ENCODE data around the gene PDE8A. TPM values are rescaled to one million over a fixed set of nuclear protein-coding genes. Genes with fewer than 3 reads are reported as not detected.
"Not testable (repeated sequence)": the region's sequence is repeated elsewhere in the genome, so short reads cannot be mapped to it uniquely, and the experiment has no call there.

The PDE8A gene
- total RNA-seq, 6 experiments from 2014 or later: 14.3 to 18.6 (median 16.6) TPM

DNA sequence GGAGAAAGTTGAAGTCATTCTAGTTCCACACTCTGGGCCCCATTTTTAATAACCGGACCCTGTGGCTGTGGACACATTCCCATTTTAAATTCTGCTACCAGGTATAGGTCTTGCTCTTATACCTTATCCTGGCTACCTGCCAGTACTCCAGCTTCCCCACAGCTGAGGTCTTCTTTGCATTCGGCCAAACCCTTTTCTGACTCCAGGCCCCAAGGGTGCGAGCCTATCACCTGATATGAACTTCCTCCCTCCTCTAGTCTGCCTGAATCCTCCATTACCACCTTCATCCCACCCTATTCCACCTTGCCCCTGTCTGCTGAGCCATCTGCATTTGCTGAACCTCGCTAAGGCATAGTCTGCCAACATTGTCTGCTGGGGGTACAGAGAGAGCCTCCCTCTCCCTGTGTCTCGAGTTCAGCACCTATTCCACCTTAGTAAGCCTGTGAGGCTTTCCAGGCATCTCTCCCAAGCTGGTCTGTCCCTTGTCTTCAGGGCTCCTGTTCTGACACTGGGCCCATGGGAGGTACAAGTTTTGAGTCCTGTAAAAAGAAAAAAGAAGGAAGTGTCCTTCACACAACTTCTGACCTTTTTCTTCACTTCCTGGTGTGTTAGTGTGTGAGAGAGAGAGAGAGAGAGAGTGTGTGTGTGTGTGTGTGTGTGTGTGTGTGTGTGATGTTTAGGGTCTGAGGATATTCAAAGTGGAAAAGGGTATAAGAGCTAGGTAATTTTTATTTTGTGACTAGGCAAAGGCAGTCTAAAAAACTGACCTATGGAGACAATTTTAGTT is 27.0 kb downstream of the PDE8A start:
- Mint-ChIP-seq H3K4me3 (no peak overlapping the region; the same call in 1 of the 2 replicates), H3K4me1 (ENCODE audit: low read depth) (peaks cover 51% of the 10 kb centered on the region), H3K27ac (no peak overlapping the region), H3K36me3 (ENCODE audit: low read depth) (no peaks in the 10 kb centered on the region), H3K27me3 (ENCODE audit: insufficient read depth) (no peaks in the 10 kb centered on the region; the same call in 1 of the 2 replicates), H3K9me3 (no peaks in the 10 kb centered on the region)
- TF ChIP-seq, protein P1, sequence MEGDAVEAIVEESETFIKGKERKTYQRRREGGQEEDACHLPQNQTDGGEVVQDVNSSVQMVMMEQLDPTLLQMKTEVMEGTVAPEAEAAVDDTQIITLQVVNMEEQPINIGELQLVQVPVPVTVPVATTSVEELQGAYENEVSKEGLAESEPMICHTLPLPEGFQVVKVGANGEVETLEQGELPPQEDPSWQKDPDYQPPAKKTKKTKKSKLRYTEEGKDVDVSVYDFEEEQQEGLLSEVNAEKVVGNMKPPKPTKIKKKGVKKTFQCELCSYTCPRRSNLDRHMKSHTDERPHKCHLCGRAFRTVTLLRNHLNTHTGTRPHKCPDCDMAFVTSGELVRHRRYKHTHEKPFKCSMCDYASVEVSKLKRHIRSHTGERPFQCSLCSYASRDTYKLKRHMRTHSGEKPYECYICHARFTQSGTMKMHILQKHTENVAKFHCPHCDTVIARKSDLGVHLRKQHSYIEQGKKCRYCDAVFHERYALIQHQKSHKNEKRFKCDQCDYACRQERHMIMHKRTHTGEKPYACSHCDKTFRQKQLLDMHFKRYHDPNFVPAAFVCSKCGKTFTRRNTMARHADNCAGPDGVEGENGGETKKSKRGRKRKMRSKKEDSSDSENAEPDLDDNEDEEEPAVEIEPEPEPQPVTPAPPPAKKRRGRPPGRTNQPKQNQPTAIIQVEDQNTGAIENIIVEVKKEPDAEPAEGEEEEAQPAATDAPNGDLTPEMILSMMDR (IDR thresholded peaks at IDR 0.05): no peak
- no peak for DNase-seq

DNA sequence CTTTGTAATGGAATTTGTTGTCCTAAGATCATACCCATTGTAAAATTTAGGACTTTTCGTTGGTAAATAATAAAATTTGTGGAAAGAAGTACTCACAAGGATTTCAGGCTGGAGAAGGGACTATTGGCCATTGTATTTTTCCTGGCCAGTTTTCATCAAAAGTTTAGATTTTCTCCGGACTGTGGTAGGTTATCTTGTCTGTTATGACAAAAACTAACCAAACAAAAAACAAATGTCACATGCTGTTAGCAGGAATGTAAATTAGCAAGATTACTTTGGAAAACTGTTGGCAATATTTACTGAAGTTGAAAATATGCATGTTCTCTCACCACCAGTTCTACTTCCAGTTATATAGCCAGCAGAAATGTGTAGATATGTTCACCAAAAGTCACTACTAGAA is 27.8 kb downstream of the PDE8A start:
- no peak for DNase-seq
- no peak overlapping the region for H3K27ac Mint-ChIP-seq
- no peaks in the 10 kb centered on the region for H3K36me3 Mint-ChIP-seq (ENCODE audit: low read depth)
- TF ChIP-seq, protein P1 (IDR thresholded peaks at IDR 0.05): no peak
- H3K27me3 Mint-ChIP-seq (ENCODE audit: insufficient read depth): no peaks in the 10 kb centered on the region; the same call in 1 of the 2 replicates
- peaks cover 48% of the 10 kb centered on the region for H3K4me1 Mint-ChIP-seq (ENCODE audit: low read depth)
- no peak overlapping the region for H3K4me3 Mint-ChIP-seq
- H3K9me3 Mint-ChIP-seq: no peaks in the 10 kb centered on the region

DNA sequence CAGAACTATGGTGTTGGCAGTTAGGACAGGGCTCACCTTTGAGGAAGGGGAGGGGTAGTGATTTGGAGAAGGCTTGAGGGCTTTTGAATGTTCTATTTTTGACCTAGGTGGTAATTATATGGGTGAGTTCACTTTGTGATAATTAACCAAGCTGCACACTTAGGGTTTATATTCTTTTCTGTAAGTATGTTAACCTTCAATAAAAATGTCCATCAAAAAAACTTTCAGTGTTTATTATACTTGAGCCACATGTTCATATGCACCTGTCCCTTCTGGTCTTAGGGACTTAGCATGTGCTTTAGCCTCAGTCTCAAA is 28.4 kb downstream of the PDE8A start:
- Mint-ChIP-seq H3K27me3 (ENCODE audit: insufficient read depth) (no peaks in the 10 kb centered on the region; the same call in 1 of the 2 replicates), H3K27ac (no peak overlapping the region), H3K4me3 (no peak overlapping the region), H3K4me1 (ENCODE audit: low read depth) (peaks cover 48% of the 10 kb centered on the region), H3K9me3 (no peaks in the 10 kb centered on the region), H3K36me3 (ENCODE audit: low read depth) (no peaks in the 10 kb centered on the region)
- no peak for DNase-seq
- TF ChIP-seq, protein P1 (IDR thresholded peaks at IDR 0.05): no peak

DNA sequence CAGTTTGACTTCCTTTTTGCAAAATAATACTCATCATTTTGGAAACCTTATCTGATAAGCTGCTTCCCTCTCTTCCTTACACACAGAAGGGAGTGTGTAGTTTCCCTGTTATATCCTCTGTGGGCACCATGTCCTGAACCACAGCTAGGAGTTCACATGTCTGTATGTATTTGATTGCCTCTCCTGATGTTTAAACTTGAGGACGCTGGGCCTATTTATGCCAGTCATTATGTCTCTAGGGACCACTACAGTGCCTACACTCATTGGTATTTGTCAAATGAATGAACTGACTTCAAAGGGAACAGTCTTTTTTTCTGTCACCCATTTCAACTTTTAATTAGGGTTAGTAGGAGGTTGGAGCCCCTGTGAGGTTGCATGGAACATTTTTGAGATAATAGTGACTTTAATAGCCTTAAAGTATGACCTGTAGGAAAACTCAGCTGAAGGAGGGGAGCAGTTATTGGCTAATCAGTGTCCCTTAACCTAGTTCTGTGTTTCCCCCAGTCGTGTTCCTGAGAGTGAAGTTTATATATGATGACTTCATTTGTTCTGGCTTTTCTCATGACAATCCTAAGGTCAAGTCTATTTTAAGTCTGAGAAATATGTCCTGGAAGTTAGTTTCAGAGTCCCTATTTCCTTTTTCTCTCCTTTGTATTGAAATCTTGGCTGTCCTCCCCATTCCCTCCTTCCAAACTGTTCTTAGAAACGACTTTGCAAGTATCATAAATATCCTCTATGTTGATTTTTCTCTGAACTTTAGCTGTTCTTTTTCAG is 28.9 kb downstream of the PDE8A start:
- no peak for DNase-seq
- Mint-ChIP-seq H3K4me1 (ENCODE audit: low read depth) (peaks cover 48% of the 10 kb centered on the region), H3K27ac (no peak overlapping the region), H3K4me3 (no peak overlapping the region), H3K27me3 (ENCODE audit: insufficient read depth) (no peaks in the 10 kb centered on the region; the same call in 1 of the 2 replicates), H3K36me3 (ENCODE audit: low read depth) (no peaks in the 10 kb centered on the region), H3K9me3 (no peaks in the 10 kb centered on the region)
- TF ChIP-seq, protein P1 (IDR thresholded peaks at IDR 0.05): no peak

DNA sequence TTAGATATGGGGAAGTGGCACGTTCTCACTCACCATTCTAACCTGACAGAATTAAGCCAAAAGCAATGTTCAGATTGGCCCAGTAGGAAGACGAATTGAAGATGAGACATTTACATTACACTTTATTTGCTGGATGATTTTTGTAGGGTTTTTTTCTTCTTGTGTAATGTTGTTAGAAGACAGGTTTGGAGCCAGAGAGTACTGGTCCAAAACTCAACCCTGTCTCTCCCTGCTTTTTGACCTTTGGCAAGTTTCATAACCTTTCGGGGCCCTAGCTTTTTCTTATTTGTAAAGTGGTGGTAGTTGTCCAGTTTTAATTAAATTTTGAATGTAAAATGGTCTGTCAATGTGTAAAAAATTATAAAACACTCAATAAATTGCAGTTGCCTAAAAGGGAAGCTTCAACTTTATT is 29.5 kb downstream of the PDE8A start:
- H3K36me3 Mint-ChIP-seq (ENCODE audit: low read depth): no peaks in the 10 kb centered on the region

DNA sequence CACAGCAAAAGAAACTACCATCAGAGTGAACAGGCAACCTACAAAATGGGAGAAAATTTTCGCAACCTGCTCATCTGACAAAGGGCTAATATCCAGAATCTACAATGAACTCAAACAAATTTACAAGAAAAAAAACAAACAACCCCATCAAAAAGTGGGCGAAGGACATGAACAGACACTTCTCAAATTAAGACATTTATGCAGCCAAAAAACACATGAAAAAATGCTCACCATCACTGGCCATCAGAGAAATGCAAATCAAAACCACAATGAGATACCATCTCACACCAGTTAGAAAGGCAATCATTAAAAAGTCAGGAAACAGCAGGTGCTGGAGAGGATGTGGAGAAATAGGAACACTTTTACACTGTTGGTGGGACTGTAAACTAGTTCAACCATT is 30.1 kb downstream of the PDE8A start:
- H3K27ac Mint-ChIP-seq; H3K4me3 Mint-ChIP-seq; H3K9me3 Mint-ChIP-seq; H3K36me3 Mint-ChIP-seq (ENCODE audit: low read depth); DNase-seq; H3K27me3 Mint-ChIP-seq (ENCODE audit: insufficient read depth): not testable (repeated sequence)
- H3K4me1 Mint-ChIP-seq (ENCODE audit: low read depth): peaks cover 52% of the 10 kb centered on the region

More for the DNA sequence above, 29.5 kb downstream of the PDE8A start:
- no peak for DNase-seq
- peaks cover 50% of the 10 kb centered on the region for H3K4me1 Mint-ChIP-seq (ENCODE audit: low read depth)
- no peak overlapping the region for H3K27ac Mint-ChIP-seq
- H3K27me3 Mint-ChIP-seq (ENCODE audit: insufficient read depth): no peaks in the 10 kb centered on the region; the same call in 1 of the 2 replicates
- TF ChIP-seq, protein P1 (IDR thresholded peaks at IDR 0.05): no peak
- no peak overlapping the region for H3K4me3 Mint-ChIP-seq
- no peaks in the 10 kb centered on the region for H3K9me3 Mint-ChIP-seq
